ENCODE results near the gene DYRK4.
"Not testable (repeated sequence)": the region's sequence is repeated elsewhere in the genome, so short reads cannot be mapped to it uniquely, and the experiment has no call there.

Gene DYRK4

DNA sequence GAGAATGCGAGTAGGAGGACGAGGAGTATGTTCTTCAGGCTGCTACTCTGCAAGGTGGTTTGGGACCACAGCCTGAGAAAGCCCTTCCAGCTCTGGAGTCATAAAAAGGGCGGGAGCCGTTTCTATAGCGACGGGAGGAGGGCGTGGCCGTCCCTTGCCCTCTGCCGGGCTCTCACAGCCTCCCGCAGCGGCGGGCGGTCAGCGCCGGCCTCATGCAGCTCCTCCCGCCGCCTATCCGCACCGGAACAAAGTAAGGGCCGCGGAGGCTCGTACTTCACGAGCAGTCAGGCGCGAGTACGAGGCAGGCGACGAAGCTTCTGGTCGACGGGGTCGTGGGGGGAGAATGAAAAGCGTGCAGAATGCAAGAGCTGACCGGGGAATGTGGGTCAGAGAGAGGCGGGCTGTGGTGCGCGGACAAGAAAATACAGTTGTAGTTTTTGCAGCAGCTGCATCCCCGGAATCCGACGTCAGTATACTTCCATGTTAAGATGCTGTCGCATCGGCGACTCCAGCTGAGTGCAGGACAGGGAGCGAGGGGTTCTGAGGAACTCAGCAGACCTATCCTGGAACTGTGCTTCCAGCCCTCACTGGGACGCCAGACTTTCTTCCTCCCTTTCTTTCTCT lies at the start of gene DYRK4:
DYRK4 (plus strand) TSS at position 175 of the 624 bp plus-strand sequence; CDS start at position 213, 38 bp downstream.
- Histone ChIP-seq H3K4me2 (ENCODE audit: low read length) (no peak within 1 kb of the TSS), H3K36me3 (replicated peaks; ENCODE audit: low read depth, low read length) (peaks cover 13% of the 10 kb centered on the region), H4K20me1 (ENCODE audit: insufficient read depth, low read length) (no peaks in the 10 kb centered on the region), H3K79me2 (ENCODE audit: low read length) (no peaks in the 10 kb centered on the region), H3K27me3 (ENCODE audit: low read depth, low read length) (no peaks in the 10 kb centered on the region), H3K9me3 (ENCODE audit: insufficient read depth, low read length) (no peaks in the 10 kb centered on the region), H3K9ac (ENCODE audit: low read length) (no peak within 1 kb of the TSS), H3K4me3 (ENCODE audit: low read length) (no peak within 1 kb of the TSS), H2AFZ (ENCODE audit: low read depth, low read length) (no peak within 1 kb of the TSS), H3K27ac (ENCODE audit: low read length) (no peak within 1 kb of the TSS), H3K4me1 (ENCODE audit: low read length) (peaks cover 33% of the 10 kb centered on the region)
- no peak for TF ChIP-seq EZH2phosphoT487 (IDR thresholded peaks at IDR 0.05; ENCODE audit: low read depth)
- TF ChIP-seq, protein P1, sequence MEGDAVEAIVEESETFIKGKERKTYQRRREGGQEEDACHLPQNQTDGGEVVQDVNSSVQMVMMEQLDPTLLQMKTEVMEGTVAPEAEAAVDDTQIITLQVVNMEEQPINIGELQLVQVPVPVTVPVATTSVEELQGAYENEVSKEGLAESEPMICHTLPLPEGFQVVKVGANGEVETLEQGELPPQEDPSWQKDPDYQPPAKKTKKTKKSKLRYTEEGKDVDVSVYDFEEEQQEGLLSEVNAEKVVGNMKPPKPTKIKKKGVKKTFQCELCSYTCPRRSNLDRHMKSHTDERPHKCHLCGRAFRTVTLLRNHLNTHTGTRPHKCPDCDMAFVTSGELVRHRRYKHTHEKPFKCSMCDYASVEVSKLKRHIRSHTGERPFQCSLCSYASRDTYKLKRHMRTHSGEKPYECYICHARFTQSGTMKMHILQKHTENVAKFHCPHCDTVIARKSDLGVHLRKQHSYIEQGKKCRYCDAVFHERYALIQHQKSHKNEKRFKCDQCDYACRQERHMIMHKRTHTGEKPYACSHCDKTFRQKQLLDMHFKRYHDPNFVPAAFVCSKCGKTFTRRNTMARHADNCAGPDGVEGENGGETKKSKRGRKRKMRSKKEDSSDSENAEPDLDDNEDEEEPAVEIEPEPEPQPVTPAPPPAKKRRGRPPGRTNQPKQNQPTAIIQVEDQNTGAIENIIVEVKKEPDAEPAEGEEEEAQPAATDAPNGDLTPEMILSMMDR (IDR thresholded peaks at IDR 0.05; ENCODE audit: low read depth, low read length) = no peak

DNA sequence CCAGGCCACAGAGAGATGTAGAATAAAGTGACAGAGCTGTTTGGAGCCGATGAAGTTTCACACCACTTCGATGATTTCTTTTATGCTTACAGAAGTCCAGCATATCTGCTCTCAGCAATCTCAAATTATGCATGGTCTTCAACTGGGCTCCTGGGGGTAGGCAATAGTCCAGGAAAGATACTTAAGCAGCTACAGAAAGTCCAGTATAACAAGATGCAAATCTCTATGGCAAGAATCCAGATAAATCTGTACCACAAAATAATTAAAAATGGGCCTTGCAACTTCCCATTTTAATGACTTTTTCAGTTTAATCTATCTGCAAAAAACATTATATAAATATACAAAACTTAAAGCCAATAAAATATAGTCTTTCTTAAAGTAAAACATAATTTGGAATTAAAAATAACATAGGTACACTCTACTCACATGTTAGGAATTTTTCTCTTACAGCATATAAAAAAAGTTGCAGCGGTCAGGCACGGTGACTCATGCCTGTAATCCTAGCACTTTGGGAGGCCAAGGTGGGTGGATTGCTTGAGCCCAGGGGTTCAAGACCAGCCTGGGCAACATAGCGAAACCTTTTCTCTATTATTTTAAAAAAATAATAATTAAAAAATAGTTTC lies 43.8 kb upstream of the DYRK4 start:
- Histone ChIP-seq H3K79me2 (ENCODE audit: low read length) (no peaks in the 10 kb centered on the region), H3K4me1 (ENCODE audit: low read length) (no peaks in the 10 kb centered on the region), H3K36me3 (replicated peaks; ENCODE audit: low read depth, low read length) (no peaks in the 10 kb centered on the region), H3K27me3 (ENCODE audit: low read depth, low read length) (no peaks in the 10 kb centered on the region), H3K4me3 (ENCODE audit: low read length) (no peak overlapping the region), H3K9me3 (ENCODE audit: insufficient read depth, low read length) (no peaks in the 10 kb centered on the region), H3K4me2 (ENCODE audit: low read length) (no peak overlapping the region), H3K9ac (ENCODE audit: low read length) (no peak overlapping the region), H2AFZ (ENCODE audit: low read depth, low read length) (no peak overlapping the region), H4K20me1 (ENCODE audit: insufficient read depth, low read length) (no peaks in the 10 kb centered on the region), H3K27ac (ENCODE audit: low read length) (no peak overlapping the region)
- TF ChIP-seq, protein P1 (IDR thresholded peaks at IDR 0.05; ENCODE audit: low read depth, low read length) = no peak
- TF ChIP-seq EZH2phosphoT487 (IDR thresholded peaks at IDR 0.05; ENCODE audit: low read depth) = no peak

GRCh38 chr12:4523443-4523842 lies 38.6 kb upstream of the DYRK4 start:
- H3K36me3 ChIP-seq (replicated peaks; ENCODE audit: low read depth, low read length); H3K27me3 ChIP-seq (ENCODE audit: low read depth, low read length); H3K79me2 ChIP-seq (ENCODE audit: low read length); H3K4me3 ChIP-seq (ENCODE audit: low read length); H3K9ac ChIP-seq (ENCODE audit: low read length); H3K27ac ChIP-seq (ENCODE audit: low read length); H3K9me3 ChIP-seq (ENCODE audit: insufficient read depth, low read length); H4K20me1 ChIP-seq (ENCODE audit: insufficient read depth, low read length); H3K4me2 ChIP-seq (ENCODE audit: low read length); H3K4me1 ChIP-seq (ENCODE audit: low read length); H2AFZ ChIP-seq (ENCODE audit: low read depth, low read length): not testable (repeated sequence)

DNA sequence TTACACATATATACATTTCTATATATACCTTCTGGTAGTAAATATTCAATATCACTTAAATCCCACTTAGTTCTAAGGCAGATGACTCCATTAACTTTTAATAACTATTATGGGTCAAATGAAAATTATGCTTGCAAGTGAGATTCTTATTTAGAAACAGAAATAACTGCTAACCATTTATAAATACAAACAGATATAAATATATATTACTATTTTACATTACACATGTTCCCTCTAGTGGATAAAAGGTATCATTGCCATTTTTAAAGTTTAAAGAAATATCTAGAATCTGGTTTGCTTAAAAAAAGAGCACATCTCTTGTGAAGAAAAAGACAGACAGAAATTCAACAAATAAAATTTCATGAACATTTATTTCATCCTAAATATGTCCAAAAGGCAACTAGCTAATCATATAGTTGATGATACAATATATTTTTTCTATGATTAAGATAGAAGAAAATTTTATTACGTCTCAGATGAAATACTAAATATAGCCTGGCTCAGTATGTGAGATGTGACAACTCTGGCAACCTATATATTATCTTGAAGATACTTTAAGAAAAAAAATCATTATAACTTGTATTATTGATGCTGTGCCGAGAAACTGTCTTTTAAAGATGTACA lies 35.0 kb upstream of the DYRK4 start:
- H3K4me2 ChIP-seq (ENCODE audit: low read length) = no peak overlapping the region
- no peak overlapping the region for H2AFZ ChIP-seq (ENCODE audit: low read depth, low read length)
- H3K79me2 ChIP-seq (ENCODE audit: low read length) = no peaks in the 10 kb centered on the region
- no peak for TF ChIP-seq EZH2phosphoT487 (IDR thresholded peaks at IDR 0.05; ENCODE audit: low read depth)
- TF ChIP-seq, protein P1 (IDR thresholded peaks at IDR 0.05; ENCODE audit: low read depth, low read length) = peak; percentile 46
- peaks cover 9% of the 10 kb centered on the region for H3K36me3 ChIP-seq (replicated peaks; ENCODE audit: low read depth, low read length)
- H3K27ac ChIP-seq (ENCODE audit: low read length) = no peak overlapping the region
- no peaks in the 10 kb centered on the region for H3K27me3 ChIP-seq (ENCODE audit: low read depth, low read length)
- no peaks in the 10 kb centered on the region for H4K20me1 ChIP-seq (ENCODE audit: insufficient read depth, low read length)
- H3K4me1 ChIP-seq (ENCODE audit: low read length) = no peaks in the 10 kb centered on the region
- H3K9me3 ChIP-seq (ENCODE audit: insufficient read depth, low read length) = no peaks in the 10 kb centered on the region
- H3K4me3 ChIP-seq (ENCODE audit: low read length) = no peak overlapping the region
- no peak overlapping the region for H3K9ac ChIP-seq (ENCODE audit: low read length)

Measured in OCI-LY3 (cell line).